HFF-Myc (cell line): ENCODE results near the gene NSDHL.

Source experiments
- DNase-seq: peaks from one replicate; pipeline ENCODE4 v3.0.0-alpha.2; 2011; ENCODE audit warnings: low read depth; ENCODE audit errors: extremely low read depth
- H3K4me3 ChIP-seq: replicated peaks from 2 replicates; pipeline ENCODE4 v1.5.1; 2011; ENCODE audit warnings: low read depth, mild to moderate bottlenecking, control low read depth, low read length
- CTCF ChIP-seq: IDR thresholded peaks from 2 replicates; pipeline ENCODE4 v1.5.1; 2012; ENCODE audit warnings: mild to moderate bottlenecking, low read depth, low read length, control low read depth; ENCODE audit errors: missing control alignments

NSDHL gene

GRCh38 chrX:152817078-152817764, 13.6 kb upstream of the NSDHL start:
- H3K4me3 ChIP-seq = no peak overlapping the region
- peak; percentile 35 for TF ChIP-seq CTCF
- no peak for DNase-seq

- no peak for TF ChIP-seq CTCF
- no peak overlapping the region for H3K4me3 ChIP-seq
Measured at GRCh38 chrX:152818356-152818755, 12.5 kb upstream of the NSDHL start.

GRCh38 chrX:152819266-152819665, 11.6 kb upstream of the NSDHL start:
- DNase-seq = no peak
- H3K4me3 ChIP-seq = no peak overlapping the region
- no peak for TF ChIP-seq CTCF

More at GRCh38 chrX:152818356-152818755, 12.5 kb upstream of the NSDHL start:
- no peak for DNase-seq

- TF ChIP-seq CTCF = no peak
- no peak overlapping the region for H3K4me3 ChIP-seq
- DNase-seq = no peak
Measured at GRCh38 chrX:152819732-152820131, 11.1 kb upstream of the NSDHL start.

- DNase-seq = no peak
- H3K4me3 ChIP-seq = no peak overlapping the region
- TF ChIP-seq CTCF = peak; percentile 62
Measured at GRCh38 chrX:152821145-152821765, 9.6 kb upstream of the NSDHL start.

GRCh38 chrX:152822383-152823086, 8.3 kb upstream of the NSDHL start:
- no peak for TF ChIP-seq CTCF
- DNase-seq = no peak
- no peak overlapping the region for H3K4me3 ChIP-seq
